HL-60/S4 (cell line): Measurements from ENCODE around the gene C1orf116.

ENCODE experiments used
- in situ Hi-C: fragments of 300-500 bp; cut with MboI; formaldehyde crosslinking; loops from 2 replicates; pipeline ENCODE4 v1.14.3; 2022; ENCODE audit warnings: low sequenced_read_pairs

C1orf116 gene

DNA sequence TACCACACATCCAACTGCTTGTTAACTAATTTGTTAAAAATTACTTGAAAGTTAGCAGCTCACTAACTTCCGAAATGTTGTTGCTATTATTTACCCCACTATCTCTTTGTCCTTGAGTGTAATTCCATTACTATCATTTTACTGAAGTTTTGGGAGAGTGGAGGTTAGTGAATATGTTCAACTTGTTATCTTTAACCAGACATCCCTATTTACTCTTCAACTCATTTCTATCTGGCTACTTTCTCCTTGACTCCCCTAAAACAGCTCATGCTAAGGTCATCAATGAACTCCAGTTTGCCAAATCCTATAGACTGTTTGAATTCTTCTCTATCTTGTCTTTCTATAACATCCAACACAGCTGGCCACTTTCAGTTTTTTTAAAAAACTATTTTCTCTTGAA, 4.3 kb upstream of the C1orf116 start:
- in situ Hi-C loops, result no loop called here

DNA sequence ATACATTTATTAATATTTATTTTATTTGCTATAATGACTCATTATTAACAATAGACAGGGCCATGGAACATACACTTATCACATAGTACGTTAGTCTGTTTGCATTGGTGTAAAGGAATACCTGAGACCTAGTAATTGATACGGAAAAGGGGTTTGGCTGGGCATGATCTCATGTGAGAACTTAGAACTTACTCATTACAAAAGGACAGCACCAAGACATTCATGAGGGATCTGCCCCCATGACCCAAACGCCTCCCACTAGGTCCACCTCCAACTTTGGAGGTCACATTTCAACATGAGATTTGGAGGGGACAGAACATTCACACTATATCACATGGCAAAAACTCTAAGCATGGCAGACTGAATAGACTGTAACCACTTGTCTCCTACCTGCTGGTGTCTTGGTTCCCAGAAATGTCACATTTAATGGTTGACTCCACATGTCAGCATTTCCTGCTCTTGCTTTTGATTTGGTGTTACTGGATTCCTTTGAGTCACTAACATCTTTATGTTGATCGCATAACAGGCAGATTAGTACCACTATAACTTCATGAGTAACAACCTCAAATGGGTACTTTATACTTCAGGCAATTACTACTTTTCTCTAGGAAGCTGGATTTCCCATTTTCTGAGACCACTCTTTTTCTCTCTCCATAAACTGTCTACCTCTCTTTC, 3.5 kb upstream of the C1orf116 start:
- in situ Hi-C loops, result no loop called here

DNA sequence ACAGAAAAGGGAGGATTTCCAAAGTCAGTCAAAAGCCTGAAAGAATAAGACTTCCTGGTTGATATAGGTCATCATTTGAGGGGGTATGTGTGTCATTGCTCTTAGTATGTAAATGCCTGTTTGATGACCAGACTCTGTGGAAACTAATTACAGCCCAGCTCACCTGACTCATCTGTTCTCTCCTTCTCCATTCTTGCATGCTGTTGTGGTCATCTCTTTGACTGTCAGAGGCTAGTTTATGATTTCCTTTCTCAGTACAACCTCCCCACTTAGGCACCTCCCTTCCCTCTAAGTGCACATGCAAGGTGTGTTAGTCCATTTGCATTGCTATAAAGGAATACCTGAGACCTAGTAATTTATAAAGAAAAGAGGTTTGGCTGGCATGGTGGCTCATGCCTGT, 2.4 kb upstream of the C1orf116 start:
- in situ Hi-C loops, result no loop called here

DNA sequence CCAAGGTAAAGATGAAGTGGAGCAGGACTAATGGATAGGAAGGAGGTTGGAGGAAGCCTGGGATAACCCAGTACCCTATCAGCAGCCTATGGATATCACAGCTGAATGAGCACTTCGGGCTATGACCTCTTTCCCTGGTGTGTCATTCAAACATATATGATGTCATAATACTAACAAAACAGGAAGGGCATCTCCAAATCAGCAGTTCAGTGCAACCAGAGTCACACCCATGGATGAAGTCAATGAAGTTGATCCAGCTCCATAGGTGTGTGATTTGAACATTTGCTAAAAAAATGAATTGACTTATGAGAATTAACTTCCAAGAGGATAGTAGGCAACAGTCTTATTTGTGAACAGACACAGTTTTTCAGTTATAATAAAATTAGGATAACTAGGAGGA, 1.7 kb upstream of the C1orf116 start:
- in situ Hi-C loops, result no loop called here

DNA sequence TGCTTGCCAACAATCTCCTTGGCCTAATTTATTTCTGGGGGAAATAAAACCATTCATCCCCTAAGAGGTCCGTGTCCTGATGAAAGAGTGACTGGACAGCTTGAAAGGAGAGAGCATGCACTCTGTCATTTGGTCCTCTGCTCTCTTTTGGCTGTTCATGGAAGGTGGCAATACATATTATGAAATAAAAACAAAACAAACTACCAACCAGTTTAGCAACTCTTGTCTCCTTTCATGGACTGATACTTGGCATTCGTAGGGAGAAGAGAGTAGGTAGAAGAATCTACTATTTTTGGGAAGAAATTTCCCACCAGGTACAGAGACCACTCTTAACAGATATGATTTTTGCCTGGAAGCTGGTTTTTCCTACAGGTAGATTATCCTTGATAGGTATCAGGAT, 746 bp upstream of the C1orf116 start:
- in situ Hi-C loops, result no loop called here

DNA sequence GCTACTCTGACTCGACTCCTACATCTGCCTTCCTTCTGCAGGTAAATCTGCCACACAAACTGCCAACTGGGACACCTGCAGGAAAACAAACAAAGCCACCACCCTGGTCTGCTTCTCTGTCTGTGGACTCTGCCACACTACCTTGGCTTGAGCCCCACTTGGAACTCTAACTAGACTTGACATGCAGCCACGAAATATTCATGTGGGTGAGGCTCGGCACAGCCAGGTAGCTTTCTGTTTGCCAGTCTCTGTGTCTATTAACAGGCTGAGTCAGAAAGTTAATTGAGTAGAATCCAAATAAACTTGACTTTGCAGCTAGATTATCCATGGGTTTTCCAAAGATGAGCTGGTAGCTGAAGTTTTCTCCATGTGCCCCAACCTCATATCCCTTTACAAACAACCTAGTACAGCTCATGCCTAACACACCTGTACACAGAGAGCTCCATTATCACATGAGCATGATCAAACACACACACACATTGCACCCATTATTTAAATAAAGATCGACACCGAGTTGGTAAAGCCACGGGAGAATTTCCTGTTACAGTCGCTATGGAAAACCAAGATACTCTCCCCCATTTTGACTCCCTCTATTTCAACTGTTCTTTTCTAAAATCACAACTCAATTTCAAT, 808 bp downstream of the C1orf116 start:
- in situ Hi-C loops, result no loop called here

DNA sequence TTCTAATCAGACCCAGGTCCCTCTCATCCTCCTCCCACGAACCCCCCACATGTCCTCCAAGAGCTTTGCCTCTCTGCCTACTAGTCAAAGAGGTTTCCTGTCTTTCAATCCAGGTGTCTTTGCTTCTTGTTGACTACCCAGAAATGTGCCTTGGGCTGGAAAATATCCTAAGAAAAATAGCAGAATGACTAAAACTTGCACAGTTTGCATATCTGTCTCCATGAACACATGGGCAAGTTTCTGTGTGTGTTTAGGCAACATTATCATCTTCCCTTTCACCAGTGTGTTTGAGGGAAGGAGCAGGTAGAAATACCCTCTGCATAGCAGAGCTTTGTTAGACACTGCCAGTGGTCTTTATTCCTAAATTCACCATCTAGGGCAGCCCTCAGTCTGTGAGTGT, 1.5 kb downstream of the C1orf116 start:
- in situ Hi-C loops, result no loop called here

DNA sequence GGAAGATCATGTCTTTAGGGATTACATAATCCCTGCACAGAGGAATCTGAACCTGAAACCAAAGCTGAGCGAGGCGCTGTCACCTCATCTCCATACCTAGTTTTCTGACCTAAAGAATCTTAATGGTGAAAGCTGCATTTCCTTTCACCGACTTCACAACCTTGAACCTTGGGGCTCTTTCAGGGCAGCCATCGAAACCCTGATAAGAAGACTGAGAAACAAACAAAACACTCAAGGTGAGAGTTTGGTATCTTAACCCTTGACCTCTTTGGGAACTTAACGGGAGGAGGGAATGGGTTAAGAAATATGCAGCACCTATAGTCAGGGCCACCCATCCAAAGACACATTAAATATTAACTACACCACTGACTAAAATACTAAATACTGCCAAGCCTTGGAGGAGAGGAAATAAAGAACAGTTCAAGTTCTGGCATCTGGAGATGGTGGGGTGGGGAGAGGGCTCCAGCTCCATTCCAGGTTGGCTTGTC, 2.0 kb downstream of the C1orf116 start:
- in situ Hi-C loops, result no loop called here

DNA sequence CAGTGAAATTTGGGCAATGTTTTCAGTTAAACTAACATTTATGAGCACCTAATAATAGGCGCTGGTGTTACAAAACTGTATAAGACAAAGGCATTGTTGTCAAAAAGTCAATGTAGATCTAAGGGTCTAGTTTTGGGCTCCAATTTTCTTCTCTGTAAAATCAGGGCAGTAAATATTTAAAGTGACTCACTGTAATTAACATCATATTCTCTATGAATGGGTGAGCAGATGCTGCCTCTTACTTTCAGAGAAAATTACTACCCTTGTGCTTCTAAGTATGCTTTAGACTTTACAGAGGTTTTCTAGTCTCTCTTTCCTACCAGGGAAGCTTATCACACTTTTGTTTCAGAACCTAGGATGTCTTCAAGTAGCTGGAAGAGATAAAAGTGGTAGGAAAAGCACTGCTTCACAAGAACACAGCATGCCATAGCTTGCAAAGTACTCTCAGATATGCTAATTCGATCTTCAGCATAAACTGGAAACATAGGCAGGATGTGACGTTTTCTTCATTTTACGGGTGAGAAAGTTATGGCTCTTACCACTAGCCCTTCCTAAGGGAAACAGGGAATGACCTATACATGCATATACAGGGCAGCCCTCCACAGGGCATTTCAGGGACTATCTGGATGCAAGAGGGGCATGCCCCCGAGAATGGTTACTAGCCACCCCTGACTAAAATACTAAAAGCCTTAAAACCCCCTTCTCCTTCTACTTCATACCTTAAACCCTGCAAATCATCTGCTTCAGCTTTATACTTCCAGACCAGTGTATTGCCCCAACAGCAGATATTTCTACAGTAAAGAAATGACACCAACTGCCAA, 2.6 kb downstream of the C1orf116 start:
- in situ Hi-C loops, result no loop called here

DNA sequence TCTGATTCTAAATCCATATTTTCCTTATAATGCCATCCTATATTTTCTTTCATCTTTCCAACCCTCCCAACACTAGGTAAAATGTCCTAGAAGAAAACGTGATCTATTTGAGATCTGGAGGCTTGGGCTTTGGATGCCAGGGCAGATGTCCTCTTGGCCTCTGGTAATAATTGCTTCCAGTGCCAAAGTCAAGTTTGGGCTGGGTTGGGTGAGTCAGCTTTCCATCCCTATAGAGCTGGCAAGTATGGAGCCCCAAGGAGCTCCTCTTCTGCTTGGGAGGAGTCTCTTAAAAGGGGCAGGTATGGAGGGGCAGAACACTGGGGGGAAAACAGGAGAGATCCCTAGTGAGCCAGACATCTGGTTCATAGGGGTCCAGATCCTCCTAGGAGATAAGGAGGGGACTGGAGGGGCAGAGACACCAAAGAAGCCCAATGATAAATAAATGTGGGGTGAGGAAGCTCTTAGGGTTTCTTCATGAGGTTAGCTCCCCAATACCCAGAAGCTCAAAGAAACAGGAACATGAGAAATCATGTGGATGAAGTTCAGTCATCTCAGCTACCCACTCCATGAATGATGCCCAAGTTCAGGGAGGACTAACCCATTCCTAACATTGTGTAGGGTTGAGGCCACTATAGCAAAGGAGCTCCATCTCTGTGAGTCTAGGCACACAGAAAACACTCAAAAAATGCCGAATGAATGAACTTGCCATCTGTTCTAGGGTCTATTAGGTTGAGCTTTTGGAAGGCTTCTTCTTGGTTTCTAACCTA, 3.5 kb downstream of the C1orf116 start:
- in situ Hi-C loops, result no loop called here

DNA sequence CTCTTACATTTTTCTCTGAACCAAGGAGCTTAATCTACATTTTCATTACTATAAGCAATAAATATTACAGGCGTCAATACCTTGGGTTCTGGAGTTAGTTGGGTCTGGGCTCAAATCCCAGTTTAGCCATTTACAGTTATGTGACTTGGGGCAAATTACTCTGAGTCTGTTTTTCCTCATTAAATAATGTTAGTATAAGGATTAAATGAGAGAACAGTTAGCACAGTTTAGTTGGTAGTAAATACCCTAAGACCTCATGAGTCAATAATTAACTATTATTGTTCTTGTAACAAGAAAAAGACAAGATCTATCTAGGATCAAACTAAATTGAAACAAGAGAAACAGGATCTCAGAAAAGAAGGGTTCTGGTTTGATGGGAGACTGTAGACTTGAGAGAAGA, 4.6 kb downstream of the C1orf116 start:
- in situ Hi-C loops, result no loop called here

DNA sequence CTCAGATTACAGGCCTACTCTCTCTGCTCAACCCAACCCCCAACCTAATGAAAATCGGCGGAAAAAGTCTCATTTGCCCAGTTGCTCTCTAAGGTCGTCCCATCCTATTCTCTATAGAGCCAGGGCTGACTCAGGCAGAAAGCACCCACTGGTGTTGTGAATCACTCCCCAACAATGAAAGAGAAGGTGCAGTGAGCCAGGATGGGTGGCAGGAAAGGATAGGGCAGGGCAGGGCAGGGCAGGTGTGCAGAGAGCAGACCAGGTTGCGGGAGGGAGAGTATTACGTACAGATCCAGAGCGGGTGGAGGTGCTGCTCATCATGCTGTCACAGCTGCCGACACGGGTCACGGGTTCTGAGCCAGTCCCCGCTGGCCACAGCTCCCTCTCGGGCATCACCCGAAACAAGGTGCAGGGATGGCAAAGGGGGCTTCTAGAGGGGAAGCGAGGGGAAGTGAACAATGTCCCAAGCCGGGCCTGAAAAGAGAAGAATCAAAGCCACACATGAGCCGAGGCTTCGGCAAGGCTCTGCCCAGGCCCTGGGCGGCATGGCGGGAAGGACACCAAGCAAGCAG, 5.3 kb downstream of the C1orf116 start:
- in situ Hi-C loops, result no loop called here

DNA sequence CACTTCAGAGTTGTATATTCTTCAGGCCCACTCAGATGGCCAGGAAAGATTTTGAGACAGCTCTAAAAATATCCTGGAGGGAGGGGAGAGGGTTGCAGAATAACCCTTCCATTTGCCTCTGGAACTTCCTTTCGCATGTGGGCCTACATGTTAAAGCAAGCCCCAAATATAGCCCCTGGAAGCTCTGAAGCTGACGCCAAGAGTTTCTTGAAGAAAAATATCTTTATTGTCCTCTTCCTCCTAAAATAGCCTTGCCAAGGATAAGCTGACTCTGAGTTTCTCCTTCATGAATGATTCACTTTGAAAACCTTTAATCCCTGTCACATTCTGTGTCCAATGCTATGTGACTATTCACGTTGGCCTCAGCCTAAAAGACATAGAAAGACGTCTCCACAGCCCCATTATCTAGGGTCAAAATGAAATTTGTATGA, 6.4 kb downstream of the C1orf116 start:
- in situ Hi-C loops, result no loop called here

DNA sequence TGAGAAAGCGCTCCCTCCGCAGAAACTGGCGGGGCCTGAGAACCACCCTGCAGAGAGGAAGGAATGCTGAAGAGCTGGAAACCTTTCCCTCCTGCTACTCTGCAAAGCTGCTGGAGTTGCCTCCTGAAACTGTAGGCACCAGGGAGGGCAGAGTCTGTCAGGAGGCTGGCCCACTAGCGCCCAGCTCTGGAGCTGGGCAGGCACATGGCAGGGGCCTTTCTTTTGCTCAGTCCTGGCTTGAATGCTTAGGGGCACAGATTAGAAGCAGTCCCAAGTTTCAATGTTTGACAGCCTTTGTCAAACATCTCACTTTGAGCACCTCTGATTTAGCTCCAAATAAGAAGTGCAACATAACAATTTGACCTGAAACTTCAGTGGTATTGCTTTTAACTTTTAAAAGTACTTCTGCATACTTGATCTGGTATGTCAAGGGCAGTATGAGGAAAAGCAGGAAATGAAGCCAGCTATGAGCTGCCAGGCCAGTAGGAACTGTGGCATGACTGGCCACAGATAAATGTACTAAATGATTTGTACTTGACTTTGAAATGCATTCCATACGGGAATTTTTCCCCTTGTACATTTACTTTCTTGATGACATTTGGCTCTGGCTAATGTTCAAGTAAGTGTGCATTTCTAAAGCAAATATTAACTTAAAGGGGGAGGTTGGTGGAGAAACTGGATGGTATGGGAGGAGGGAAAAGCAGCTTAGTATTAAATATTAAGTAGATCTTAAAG, 7.2 kb downstream of the C1orf116 start:
- in situ Hi-C loops, result no loop called here

DNA sequence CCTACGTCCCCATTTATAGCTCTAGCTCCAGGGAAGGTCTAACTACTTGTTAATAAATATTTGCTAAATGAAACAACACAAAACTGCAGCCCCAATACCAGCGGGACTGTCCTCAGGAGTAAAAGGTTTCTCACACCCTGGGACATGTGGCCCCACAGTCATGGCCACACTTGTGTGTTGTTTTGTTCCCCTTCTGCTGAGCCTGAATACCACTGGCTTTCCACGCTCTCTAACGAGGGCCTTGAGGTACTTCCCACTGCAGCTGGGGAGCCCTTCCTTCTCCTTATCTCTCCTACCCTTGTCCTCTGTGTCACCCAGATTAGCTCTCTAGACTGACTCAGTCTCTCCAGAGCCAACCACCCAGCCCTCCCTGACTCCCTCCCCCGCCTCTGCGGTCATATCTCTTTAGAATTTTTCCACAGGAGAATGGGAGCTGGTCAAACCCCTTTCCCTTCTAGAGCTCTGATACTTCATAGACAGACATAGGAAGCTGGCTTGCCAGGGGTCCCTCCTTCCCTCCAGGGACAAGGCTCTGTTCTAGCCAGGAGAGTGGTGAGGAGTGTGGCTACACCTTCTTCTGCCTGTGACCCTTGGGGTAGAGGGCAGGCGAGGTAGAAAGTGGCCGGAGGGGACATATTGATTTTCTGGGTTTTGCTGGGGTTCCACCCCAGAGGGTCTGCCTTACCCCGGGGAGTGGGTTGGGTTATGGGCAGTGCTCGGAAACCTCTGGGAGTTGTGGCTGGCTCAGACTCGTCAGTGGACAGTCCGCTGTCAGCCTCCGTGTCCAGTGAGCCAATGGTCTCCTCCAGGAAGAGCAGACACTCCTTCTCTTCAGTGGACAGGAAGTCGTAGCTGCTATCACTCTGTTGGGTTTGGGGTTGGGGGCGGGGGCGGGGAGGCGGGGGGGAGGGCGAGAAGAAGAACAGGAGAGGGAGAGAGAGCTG, 8.1 kb downstream of the C1orf116 start:
- in situ Hi-C loops, result no loop called here

DNA sequence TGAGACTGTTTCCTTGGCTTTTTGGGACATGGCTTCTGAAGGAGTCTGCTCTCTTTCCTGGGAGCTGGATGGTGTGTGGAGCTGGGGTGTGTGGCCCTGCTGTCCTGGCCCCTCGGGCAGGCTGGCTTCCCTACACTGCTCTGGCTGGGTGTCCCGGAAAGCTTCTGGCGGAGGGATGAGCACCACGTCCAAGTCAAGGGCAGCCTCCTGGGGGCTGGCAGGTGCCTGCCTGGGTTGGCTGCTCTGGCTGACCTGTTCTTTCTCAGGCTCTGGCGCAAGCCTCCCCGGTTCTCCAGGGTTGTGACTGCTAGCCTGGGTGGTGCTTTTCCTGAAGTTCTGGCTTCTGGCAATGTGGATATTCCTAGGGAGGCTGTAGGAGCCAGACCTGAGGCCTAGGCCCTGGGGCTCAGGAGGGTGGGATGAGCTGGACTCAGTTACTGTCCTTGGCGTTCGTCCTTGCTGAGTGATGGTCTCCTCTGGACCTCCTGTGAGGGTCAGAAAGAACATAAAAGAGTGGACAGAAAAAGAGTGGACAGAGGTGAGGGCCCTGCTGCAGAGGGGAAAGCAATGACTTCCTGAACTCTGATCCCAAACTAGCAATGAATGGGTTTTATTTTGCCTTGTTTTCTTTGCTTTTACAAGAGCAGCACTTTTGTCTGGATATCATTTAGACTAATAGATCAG, 9.4 kb downstream of the C1orf116 start:
- in situ Hi-C loops, result no loop called here

DNA sequence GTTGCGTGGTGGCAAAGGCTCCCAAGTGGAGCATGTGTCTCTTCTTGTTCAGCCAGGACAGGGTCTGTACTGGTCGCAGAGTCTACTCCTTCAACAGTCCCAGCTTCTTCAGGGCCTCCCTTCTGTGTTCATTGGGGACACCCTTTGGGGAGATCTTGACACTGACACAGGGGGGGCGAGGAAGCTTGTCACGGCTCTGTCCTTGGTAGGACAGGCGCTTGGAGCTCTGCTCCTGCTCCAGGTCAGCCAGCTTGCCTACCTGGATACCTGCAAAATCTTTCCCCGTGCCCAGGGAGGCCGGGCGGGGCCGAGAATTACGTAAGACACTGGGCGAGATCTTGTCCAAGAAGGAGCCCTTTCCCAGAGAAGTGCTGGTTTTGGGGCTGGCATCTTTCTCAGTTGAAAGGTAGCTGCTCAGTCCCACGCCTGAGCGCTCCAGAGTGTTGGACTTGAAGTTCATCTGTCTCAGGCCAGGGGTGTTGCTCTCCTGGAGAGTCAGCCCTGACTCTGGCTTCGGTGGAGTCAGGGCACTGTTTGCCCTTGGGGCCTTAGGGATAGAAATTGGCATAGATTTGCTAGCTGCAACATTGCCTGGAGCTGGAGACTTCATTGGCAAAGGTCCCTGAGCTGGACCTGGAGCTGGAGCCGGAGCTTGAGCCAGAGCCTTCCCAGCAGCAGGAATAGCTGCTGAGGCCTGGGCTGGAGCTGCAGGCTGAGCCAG, 10.5 kb downstream of the C1orf116 start:
- in situ Hi-C loops, result no loop called here
